HG03066 (cell line): Measurements from ENCODE around the gene TNKS2.
"Not testable (repeated sequence)": the region's sequence is repeated elsewhere in the genome, so short reads cannot be mapped to it uniquely, and the experiment has no call there.

Source experiments
- ATAC-seq: cut with Tn5 transposase; IDR thresholded peaks from one replicate; pipeline ENCODE4 v1.9.1; 2021; ENCODE audit warnings: low read depth; ENCODE audit not compliant: unreplicated experiment

The TNKS2 gene

GRCh38 chr10:91797874-91798648 is at the start of gene TNKS2:
Gene TNKS2 (plus strand): TSS chr10:91798426. CDS start chr10:91798691, 265 bp downstream.
- ATAC-seq, result peak; percentile 66

DNA sequence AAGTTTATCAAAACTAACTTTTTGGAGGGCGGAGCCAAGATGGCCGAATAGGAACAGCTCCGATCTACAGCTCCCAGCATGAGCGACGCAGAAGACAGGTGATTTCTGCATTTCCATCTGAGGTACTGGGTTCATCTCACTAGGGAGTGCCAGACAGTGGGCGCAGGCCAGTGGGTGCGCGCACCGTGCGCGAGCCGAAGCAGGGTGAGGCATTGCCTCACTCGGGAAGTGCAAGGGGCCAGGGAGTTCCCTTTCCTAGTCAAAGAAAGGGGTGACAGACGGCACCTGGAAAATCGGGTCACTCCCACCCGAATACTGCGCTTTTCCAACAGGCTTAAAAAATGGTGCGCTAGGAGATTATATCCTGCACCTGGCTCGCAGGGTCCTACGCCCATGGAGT is 48.6 kb upstream of the TNKS2 start:
- ATAC-seq, result not testable (repeated sequence)

DNA sequence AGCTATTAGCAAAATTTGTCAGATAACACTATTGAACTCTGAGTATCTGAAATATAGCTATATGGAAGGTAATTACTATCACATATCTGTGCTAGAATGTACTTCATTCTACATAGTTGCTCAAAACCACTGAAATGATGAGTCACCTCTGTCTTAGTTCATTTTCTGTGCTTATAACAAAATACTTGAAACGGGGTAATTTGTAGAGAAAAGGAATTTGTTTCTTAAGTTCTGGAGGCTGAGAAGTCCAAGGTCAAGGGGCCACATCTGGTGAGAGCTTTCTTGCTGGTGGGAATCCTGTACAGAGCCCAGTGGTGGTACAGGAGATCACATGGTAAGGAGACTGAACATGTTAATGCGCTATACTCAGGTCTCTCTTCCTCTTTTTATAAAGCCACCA is 41.9 kb upstream of the TNKS2 start:
- ATAC-seq, result no peak

DNA sequence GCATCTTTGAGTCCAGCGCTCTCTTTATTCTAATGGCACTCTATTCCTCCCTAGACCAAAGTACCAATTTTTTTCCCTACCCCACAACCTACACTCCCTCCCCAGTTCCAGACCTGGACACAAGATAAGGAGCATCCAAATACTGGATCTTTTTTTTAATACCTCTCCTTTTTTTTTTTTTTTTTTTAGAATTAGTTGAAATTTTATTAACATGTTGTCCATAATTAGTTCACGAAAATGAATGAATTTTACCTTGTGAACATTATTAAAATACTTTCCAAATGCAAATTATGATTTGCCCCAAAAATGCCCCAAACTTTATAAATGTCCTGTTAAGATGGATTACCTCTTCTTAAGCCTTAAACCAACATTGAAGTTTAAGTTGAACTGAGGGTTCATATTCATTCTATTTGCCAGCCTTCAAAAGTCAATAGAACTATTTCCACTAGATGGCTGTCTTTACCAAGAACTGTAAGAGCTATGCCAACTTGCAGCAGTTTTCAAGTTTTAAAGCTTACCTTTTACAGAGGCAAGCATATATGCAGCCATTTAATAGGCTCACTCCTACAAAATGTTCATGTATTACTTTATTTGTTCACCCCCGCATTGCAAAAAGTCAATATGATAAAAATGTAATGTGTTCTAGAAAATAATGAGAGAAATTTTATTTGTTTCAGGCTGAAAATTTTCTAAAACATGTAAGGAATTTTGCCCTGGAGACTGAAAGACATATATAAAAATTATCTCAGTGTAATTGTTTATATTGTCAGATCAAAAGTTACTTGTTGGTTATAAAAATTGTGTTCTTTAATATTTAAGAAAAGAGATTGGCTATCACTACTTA is 39.7 kb upstream of the TNKS2 start:
- ATAC-seq, result no peak

DNA sequence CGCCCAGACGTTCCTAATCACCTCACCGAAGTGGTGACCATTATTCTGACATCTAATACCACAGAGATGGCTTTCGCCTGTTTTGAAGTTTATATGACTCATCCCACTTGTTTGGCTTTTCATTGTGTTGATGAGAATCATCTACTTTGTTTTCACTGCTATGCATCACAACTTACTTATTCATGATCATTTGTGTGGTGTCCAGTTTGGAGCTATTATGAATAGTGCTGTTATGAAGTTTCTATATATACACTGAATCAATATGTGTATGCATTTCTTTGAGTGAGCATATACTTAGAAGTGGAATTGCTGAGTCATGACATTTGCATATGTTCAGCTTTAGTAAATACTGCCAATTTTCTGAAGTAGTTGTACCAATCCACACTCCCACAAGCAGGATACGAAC is 38.6 kb upstream of the TNKS2 start:
- ATAC-seq, result no peak

GRCh38 chr10:91761721-91762120 is 36.5 kb upstream of the TNKS2 start:
- ATAC-seq, result no peak

DNA sequence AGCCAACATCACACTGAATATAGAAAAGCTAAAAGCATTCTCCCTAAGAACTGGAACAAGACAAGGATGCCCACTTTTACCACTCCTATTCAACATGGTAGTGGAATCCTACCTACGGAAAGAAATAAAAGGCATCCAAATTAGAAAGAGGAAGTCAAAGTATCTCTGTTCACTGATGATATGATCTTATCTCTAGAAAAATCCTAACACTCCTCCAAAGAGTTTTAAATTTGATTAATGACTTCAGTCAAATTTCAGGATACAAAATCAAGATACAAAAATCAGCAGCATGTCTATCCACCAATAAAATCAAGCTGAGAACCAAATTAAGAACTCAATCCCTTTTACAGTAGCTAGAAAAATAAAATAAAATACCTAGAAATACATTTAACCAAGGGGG is 35.3 kb upstream of the TNKS2 start:
- ATAC-seq, result no peak

DNA sequence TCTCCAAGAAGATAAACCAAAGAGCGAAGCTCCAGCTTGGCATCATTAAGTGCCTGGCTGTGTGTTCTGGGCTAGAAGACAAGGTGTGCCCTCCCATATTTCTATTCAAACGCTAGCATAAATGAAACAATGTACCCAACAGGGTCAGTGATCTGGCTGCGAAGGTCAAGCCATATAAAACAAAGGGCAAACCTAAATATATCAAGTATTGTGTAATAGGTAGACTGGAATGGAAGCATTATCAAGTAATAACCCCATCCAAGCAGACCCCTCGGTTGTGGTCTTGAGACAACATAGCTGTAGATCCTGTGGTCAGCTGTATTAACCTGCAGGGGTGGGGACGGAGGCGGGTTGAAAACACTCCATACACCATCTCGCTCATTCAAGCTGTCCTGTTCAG is 31.6 kb upstream of the TNKS2 start:
- ATAC-seq, result no peak

- no peak for ATAC-seq
Observed at GRCh38 chr10:91768123-91768522, 30.1 kb upstream of the TNKS2 start.

- no peak for ATAC-seq
Observed at GRCh38 chr10:91771907-91772306, 26.3 kb upstream of the TNKS2 start.

DNA sequence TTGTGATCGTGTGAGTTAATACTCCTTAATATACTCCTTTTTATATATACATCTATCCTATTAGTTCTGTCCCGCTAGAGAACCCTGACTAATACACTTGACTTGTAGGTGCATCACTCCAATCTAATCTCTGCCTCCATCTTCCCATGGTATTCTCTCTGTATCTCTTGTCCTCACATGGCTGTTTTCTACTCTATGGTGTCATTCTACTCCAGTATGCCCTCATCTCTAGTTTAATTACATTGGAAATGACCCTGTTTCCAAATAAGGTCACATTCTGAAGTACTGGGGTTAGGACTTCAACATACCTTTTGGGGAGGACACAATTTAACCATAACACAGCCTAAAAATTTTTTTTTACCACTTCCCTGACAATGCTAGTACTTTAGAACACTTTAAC is 25.8 kb upstream of the TNKS2 start:
- no peak for ATAC-seq

DNA sequence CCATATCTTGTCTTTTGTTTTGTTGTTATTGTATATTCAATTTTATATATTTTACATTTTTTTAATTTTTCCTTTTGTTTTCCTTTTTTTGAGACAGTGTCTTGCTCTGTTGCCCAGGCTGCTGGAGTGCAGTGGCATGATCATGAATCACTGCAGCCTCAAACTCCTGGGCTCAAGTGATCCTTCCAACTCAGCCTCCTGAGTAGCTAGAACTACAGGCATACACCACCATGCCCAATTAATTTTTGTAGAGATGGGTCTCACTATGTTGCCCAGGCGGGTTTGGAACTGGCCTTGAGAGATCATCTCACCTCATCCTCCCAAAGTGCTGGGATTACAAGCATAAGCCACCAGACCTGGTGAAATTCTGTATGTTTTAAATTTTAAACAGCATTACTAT is 25.4 kb upstream of the TNKS2 start:
- ATAC-seq, result no peak

GRCh38 chr10:91774571-91774970 is 23.7 kb upstream of the TNKS2 start:
- no peak for ATAC-seq

GRCh38 chr10:91775731-91776130 is 22.5 kb upstream of the TNKS2 start:
- no peak for ATAC-seq

DNA sequence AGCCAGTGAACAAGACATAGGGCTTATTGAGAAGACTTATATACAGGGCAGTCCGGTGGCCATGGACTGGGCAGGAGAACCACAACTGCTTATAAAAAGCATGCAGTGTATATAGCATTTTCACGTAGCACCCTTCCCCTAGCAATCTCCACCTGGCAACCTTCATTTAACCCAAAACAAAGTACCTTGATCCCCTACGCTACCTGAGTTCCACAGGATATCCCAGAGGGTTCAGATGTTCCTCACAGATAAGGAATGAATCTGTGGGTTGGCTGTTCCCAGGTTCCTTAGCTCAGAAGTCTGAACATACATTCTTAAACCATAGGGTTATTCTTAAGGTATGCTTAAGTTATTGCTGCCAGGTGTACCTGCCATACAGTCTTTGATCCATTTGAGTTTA is 22.0 kb upstream of the TNKS2 start:
- ATAC-seq, result no peak

DNA sequence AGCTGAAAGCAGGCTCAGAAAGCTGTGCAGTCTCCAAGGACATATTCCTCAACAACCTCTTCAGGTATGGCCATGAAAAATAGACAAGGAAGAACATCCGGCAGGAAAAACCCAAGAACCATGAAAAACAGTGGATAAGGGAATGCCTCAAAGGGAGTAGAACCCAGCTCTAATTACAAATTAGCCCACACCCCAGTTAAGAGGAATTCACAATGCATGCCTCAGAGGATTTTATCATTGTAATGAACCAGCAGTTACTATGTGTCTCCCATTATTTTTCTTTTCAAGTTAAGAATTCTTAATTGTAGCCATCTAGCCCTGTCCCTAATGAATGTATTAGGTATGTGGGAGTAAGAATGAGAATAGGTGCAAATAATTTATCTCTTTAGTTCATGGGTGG is 19.7 kb upstream of the TNKS2 start:
- ATAC-seq, result no peak

GRCh38 chr10:91779011-91779605 is 19.1 kb upstream of the TNKS2 start:
- no peak for ATAC-seq

DNA sequence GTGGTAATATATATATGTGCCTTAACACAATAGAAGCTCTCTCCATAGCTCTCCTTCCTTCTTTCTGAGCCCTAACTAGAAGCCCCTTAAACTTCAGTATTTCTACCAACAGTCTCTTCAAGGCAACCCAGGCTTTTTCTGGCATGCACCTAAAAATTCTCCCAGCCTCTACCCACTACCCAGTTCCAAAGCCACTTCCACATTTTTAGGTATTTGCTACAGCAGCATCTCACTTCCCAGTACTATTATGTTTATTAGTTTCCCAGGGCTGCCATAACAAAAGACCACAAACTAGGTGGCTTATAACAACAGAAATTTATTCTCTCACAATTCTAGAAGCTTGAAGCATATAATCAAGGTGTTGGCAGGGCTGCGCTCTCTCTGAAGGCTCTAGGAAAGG is 15.7 kb upstream of the TNKS2 start:
- ATAC-seq, result no peak

DNA sequence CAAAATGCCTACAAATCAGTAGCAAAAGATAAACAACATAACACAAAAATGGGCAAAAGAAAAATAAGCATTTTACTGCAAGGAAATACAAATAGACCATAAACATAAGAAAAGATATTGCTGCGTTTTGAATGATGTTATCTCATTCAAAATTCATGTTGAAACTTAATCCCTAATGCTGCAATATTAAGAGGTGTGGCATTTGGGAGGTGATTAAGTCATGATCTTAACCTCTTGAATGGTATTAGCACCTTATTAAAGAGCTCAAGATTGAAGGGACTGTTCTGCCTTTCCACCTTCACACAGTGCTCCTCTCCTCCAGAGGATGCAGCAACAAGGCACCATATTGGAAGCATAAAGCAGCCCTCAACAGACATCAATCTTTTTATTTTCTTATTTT is 12.4 kb upstream of the TNKS2 start:
- ATAC-seq, result no peak

DNA sequence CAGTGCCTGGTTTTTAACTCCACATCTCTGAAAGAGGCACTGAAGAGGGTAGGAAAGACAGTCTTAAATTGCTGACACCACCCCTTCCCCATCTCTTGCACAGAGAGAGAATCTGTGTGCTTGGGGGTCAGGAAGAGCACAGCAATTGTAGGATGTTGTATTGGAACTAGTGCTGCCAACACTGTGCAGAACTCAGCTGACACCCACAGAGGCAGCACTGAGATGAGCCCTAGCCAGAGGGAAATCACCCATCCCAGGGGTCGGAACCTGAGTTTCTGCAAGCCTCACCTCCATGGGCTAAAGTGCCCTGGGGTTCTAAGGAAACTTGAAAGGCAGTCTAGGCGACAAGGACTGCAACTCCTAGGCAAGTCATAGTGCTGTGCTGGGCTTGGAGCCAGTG is 11.0 kb upstream of the TNKS2 start:
- no peak for ATAC-seq

DNA sequence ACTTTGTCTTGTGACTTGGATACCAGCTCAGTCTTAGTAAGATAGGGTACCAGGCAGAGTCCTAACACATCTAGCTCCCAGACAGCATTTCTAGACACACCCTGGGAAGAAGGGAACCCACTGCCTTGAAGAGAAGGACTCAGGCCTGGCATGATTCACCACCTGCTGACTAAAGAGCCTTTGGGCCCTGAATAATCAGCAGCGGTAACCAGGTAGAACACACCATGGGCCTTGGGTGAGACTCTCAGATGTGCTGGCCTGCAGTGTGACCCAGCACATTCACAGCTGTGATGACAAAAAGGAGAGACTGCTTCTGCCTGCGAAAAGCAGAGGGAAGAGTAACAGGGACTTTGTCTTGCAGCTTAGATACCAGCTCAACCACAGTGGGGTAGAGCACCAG is 10.4 kb upstream of the TNKS2 start:
- ATAC-seq, result no peak

DNA sequence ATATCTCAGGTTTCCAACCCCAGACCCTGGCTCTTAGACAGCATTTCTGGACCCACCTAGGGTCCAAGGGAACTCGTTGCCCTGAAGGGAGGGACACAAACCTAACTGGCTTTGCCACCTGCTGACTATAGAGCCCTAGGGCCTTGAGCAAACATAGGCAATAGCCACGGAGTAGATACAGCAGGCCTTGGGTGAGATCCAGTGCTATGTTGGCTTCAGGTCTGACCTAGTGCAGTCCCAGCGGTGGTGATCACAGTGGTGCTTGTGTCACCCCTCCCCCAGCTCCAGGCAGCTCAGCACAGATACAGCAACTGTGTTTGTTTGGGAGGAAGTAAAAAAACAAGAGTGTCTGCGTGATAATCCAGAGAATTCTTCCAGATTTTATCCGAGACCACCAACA is 9.7 kb upstream of the TNKS2 start:
- ATAC-seq, result no peak
